Lung (tissue), 12 donors: ENCODE results near the gene TMEM107. TPM values are rescaled to one million over a fixed set of nuclear protein-coding genes. Genes with fewer than 3 reads are reported as not detected.
A peak's percentile ranks its signal among the peaks of the same experiment; 100 is the strongest.

Experiments
- ATAC-seq: fragments of 200-7000 bp; cut with Tn5 transposase; one replicate; pipeline ENCODE4 v1.9.1; 2020; ENCODE audit warnings: moderate number of reproducible peaks; ENCODE audit not compliant: insufficient read depth, low FRiP score
- DNase-seq, 3 donors: peaks; one replicate each; pipeline ENCODE4 v3.0.0-alpha.2; 2013 to 2017
- H3K27ac ChIP-seq, 2 donors: one replicate each; pipeline ENCODE4 v1.5.1; 2013; ENCODE audit warnings: mild to moderate bottlenecking in 2 of 2, moderate library complexity in 2 of 2, control low read depth in 1 of 2, inconsistent platforms in 1 of 2, low read depth in 1 of 2, low read length in 1 of 2
- H3K27me3 ChIP-seq, 3 donors: one replicate each; pipeline ENCODE4 v1.5.1; 2013; ENCODE audit warnings: low read length in 2 of 3; ENCODE audit not compliant: control insufficient read depth in 3 of 3, insufficient read depth in 3 of 3
- H3K36me3 ChIP-seq, 4 donors: one replicate each; pipeline ENCODE4 v1.5.1; 2013; ENCODE audit warnings: low read length in 4 of 4, mild to moderate bottlenecking in 1 of 4, moderate library complexity in 1 of 4; ENCODE audit not compliant: control insufficient read depth in 4 of 4, insufficient read depth in 4 of 4
- H3K4me1 ChIP-seq, 5 donors: one replicate each; pipeline ENCODE4 v1.5.1; 2013; ENCODE audit warnings: low read length in 5 of 5, mild to moderate bottlenecking in 2 of 5, moderate library complexity in 1 of 5; ENCODE audit not compliant: control insufficient read depth in 5 of 5, insufficient read depth in 5 of 5
- H3K4me3 ChIP-seq: one replicate; pipeline ENCODE4 v1.5.1; 2013; ENCODE audit warnings: mild to moderate bottlenecking, control low read depth, moderate library complexity
- H3K9ac ChIP-seq, 2 donors: one replicate each; pipeline ENCODE4 v1.5.1; 2013; ENCODE audit warnings: low read length in 2 of 2, control low read depth in 1 of 2; ENCODE audit not compliant: insufficient read depth in 1 of 2
- H3K9me3 ChIP-seq, 4 donors: one replicate each; pipeline ENCODE4 v1.5.1; 2013; ENCODE audit warnings: low read length in 3 of 4, mild to moderate bottlenecking in 1 of 4, moderate library complexity in 1 of 4; ENCODE audit not compliant: control insufficient read depth in 4 of 4, insufficient read depth in 3 of 4
- WGBS, 2 donors: extraction: QIAGEN DNeasy Blood & Tissue Kit; methylation state at CpG; one replicate each; pipeline ENCODE4 v1.1.7; 2013; 5-methylcytosine and 5-hydroxymethylcytosine counted together
- polyA plus RNA-seq, 2 donors: library from polyadenylated mRNA; stranded (reverse); fragments of 200-250 nt; gene quantifications; one replicate each; pipeline ENCODE4 v1.2.1, GENCODE V29; 2013
- total RNA-seq, 2 donors: library from RNA; depleted of rRNA in 1 of 2; stranded (reverse); fragments of >200 nt in 1 of 2; gene quantifications; one replicate each; pipeline ENCODE4 v1.2.1, GENCODE V29; 2014 to 2021
- TF ChIP-seq, protein P1 (sequence below): IDR thresholded peaks from 2 replicates; pipeline ENCODE4 v1.5.1; 2012; ENCODE audit warnings: mild to moderate bottlenecking; ENCODE audit errors: control extremely low read depth, extremely low read depth
- donor health status: control.
- donor health status: control.
- donor health status: Bipolar disorder and iron deficiency.
- donor health status: healthy.
- donor health status: DM: yes; HTN: yes; CAD: no.

TMEM107 gene
- total and polyA plus RNA-seq, 4 donors = 13.2 to 33.1 (median 21.7) TPM

DNA sequence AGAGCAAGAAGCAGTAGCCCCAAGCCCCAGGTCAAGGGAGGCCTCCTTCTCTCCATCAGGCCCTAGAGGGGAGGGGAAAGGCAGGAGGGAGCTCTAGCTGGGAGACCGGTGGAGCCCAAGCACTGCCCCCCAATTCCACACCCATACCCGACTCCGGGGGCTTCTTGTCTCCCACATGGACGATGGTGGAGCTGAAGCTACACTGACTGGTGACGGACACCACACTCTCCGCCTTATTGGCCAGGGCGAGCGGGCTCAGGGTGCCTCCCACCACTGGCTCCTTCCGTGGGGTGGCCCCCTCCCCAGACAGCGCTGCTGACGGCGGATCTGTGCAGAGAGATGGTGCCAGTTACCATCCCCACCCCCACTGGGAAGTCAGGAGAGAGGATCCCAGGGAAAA, 30.4 kb downstream of the TMEM107 start:
- WGBS, 2 donors = 94 to 97% methylated on average over 12 of the region's 12 CpGs
- ATAC-seq = no peak

DNA sequence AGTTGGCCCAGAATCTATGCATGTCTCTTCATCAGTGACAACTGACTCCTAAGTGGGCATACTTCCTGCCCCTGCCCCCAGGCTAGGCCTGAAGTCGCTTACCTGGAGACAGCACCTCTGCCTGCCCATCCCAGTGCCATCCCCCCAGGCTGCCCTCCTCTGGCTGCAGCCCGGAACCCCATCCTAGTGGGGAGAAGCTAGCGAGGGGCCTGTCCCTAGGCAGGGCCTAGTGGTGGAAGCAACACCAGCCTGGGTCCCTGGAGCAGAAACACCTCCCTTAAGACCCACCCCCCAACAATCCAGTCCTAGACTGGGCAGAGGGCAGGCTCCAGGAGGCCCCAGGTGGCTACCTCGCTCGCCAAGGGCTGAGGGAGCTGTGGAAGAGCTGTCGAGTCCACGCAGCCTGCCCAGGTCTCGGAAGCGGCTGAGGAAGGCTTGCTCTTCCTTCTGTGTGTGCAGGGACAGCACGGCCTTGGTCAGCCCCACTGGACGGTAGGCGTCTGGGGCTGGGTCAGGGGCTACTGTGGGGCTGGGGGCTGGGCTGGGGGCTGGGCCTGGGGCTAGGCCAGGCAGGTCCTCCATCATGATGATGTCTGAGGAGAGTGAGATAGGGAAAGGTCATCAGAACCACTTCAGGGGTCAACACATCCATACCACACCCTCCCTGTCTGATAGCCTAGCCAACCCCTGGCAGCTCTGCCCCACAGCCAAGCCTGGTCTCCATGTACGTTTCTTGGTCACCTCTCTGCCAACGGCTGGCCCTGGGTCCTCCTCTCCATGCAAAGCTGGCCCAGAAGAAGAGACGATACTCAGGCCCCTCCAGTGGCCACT, 31.6 kb downstream of the TMEM107 start:
- DNase-seq = no peak
- WGBS, 2 donors = 94 to 95% methylated on average over 15 of the region's 15 CpGs
- no peak overlapping the region for H3K9ac ChIP-seq
- no peaks in the 10 kb centered on the region for H3K4me1 ChIP-seq
- no peak overlapping the region for H3K4me3 ChIP-seq
- TF ChIP-seq, protein P1, sequence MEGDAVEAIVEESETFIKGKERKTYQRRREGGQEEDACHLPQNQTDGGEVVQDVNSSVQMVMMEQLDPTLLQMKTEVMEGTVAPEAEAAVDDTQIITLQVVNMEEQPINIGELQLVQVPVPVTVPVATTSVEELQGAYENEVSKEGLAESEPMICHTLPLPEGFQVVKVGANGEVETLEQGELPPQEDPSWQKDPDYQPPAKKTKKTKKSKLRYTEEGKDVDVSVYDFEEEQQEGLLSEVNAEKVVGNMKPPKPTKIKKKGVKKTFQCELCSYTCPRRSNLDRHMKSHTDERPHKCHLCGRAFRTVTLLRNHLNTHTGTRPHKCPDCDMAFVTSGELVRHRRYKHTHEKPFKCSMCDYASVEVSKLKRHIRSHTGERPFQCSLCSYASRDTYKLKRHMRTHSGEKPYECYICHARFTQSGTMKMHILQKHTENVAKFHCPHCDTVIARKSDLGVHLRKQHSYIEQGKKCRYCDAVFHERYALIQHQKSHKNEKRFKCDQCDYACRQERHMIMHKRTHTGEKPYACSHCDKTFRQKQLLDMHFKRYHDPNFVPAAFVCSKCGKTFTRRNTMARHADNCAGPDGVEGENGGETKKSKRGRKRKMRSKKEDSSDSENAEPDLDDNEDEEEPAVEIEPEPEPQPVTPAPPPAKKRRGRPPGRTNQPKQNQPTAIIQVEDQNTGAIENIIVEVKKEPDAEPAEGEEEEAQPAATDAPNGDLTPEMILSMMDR = no peak
- no peaks in the 10 kb centered on the region for H3K9me3 ChIP-seq
- no peak overlapping the region for H3K27ac ChIP-seq
- no peak for ATAC-seq
- no peaks in the 10 kb centered on the region for H3K27me3 ChIP-seq
- H3K36me3 ChIP-seq = peaks cover 45 to 90% (median 66%) of the 10 kb centered on the region in 4 donors

More for the DNA sequence above, 30.4 kb downstream of the TMEM107 start:
- Histone ChIP-seq H3K36me3 (peaks cover 52 to 91% (median 65%) of the 10 kb centered on the region in 4 donors), H3K4me3 (no peak overlapping the region), H3K9ac (no peak overlapping the region), H3K9me3 (no peaks in the 10 kb centered on the region), H3K27me3 (no peaks in the 10 kb centered on the region), H3K4me1 (peaks cover 0 to 9% (median 1%) of the 10 kb centered on the region in 5 donors), H3K27ac (peak overlapping the region in 1 of 2 donors; percentile 4)
- TF ChIP-seq, protein P1 = no peak
- no peak for DNase-seq

DNA sequence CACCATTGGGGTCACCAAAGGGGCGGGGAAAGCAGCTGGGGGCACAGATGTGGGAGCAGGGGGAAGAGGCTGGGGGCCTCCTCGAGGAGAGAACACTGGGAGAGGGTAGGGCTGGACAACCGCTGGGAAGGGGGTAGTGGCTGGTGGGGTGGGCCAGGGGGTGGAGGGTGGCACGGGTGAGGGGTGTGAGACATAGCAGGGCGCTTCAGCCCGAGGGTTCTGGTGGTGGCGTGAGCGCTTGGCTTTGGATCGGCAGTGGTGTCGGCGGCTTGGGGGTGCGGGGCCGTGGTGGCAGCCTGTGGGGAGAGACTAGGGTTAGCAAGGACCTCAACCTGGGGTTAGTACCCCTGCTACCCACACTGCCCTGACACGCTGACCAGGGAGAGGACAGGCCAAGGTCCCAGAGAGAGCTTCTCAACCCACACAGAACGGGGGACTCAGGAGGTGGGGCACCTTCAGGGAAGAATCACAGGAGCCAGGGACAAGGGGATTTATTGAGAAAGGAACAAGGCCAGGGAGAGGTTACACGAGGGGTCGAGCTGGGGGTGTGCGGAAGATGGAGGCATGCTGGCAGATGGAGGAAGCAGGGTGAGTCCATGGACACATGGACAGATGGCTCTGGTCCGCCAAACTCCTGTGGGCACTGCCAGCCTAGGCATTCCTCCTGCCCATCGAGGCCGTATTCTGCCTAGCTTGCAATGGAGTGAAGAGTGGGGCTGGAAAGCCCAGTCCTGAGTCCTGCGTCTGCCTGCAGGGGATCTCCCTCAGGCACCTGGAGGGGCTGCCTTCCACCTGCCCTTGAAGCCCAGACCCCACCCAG, 32.4 kb downstream of the TMEM107 start:
- TF ChIP-seq, protein P1 = no peak
- DNase-seq (no peak), ATAC-seq (no peak)
- whole genome bisulfite sequencing, 2 donors = 94 to 95% methylated on average over 22 of the region's 22 CpGs
- Histone ChIP-seq H3K27me3 (no peaks in the 10 kb centered on the region), H3K36me3 (peaks cover 39 to 86% (median 61%) of the 10 kb centered on the region in 4 donors), H3K9me3 (no peaks in the 10 kb centered on the region), H3K9ac (no peak overlapping the region), H3K4me3 (no peak overlapping the region), H3K4me1 (peaks cover 0 to 1% (median 0%) of the 10 kb centered on the region in 5 donors), H3K27ac (no peak overlapping the region)
